ENCODE data around the gene MCRIP2.

- TF ChIP-seq ZFX (IDR thresholded peaks at IDR 0.05; ENCODE audit: borderline replicate concordance): no peak
- no peak for TF ChIP-seq CTCF (IDR thresholded peaks at IDR 0.05)
Observed at GRCh38 chr16:693364-693763, 51.7 kb downstream of the MCRIP2 start.

All from 22Rv1 (cell line).